Epidermal melanocyte (primary cell): ENCODE data around the gene ALLC.

Experiments
- DNase-seq: peaks from one replicate; pipeline ENCODE4 v3.0.0; 2011; ENCODE audit warnings: low spot score; ENCODE audit not compliant: insufficient read length

ALLC gene

GRCh38 chr2:3675687-3676086 is 17.7 kb downstream of the ALLC start:
- DNase-seq: no peak

DNA sequence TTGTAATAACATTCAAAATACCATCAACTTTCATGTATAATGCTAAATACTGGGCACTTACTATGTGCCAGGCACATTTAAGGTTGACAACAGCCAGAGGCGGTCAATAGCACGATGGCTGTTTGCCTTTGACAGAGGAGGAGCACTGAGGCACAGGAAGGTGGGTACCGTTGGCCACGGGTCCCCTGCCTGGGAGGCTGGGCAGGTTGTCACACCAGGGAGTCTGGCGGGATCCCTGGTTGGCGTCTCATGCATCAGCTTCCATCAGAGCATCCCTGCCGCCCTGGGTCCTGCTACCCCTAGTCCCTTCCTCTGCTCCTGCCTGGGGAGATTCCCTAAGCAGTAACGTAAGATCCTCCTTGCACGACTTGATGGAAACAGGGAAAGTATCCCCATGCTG is 19.4 kb downstream of the ALLC start:
- no peak for DNase-seq

DNA sequence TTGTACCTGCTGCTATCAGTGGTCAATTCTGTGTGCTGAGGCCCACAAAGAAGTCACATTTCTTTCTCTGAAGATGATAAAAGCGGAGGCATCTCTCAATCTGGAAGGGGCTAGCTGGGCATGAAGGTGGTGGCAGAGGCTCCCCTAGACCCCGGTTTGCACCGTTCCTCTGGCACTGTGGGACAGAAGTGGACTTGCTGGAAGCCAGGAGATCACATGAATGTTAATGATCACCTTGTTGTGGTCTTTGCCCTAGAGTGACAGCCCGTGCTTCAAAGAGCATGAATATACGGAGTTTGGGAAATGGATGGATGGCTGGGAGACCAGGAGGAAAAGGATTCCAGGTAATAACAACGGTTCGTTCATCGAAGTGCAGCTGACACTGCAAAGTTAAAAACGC is 20.2 kb downstream of the ALLC start:
- no peak for DNase-seq

GRCh38 chr2:3679180-3679579 is 21.2 kb downstream of the ALLC start:
- no peak for DNase-seq

DNA sequence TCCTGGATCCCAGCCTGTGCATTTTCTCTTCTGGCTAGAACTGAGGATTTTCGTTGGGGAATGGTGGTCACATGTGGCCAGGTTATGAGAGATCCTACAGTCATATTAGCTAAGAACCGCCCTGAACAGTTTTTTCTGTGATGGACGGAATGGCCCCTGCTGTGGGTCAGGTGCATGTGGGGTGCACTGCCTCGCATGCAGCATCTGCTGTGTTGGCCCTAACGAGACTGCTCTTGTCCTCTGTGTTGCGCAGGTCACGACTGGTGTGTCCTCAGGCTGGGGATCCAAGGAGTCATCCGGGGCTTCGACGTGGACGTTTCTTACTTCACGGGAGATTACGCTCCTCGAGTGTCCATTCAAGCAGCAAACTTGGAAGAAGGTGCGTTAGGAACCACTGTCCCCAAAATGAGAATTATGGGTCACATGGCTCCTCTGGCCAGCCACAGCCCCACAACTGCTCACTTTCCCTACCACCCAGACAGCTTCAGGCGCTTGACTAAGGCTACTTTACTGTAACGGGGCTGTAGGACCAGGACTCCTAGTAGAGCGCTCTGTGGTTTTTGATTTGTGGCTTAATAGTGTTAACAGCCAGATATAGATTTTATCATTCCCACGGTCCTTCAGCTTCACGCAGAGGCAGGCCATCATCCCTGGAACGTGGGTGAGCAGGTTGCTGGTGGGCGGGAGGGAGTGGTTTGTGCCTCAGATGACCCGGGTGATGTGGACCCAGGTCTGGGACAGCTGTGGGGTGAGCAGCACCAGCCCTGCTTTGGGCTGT is 21.8 kb downstream of the ALLC start:
- DNase-seq: no peak

GRCh38 chr2:3680548-3681345 is 22.7 kb downstream of the ALLC start:
- no peak for DNase-seq

- DNase-seq: no peak
These were observed 23.6 kb downstream of the ALLC start for GRCh38 chr2:3681625-3682024.

GRCh38 chr2:3682811-3683210 is 24.8 kb downstream of the ALLC start:
- no peak for DNase-seq

DNA sequence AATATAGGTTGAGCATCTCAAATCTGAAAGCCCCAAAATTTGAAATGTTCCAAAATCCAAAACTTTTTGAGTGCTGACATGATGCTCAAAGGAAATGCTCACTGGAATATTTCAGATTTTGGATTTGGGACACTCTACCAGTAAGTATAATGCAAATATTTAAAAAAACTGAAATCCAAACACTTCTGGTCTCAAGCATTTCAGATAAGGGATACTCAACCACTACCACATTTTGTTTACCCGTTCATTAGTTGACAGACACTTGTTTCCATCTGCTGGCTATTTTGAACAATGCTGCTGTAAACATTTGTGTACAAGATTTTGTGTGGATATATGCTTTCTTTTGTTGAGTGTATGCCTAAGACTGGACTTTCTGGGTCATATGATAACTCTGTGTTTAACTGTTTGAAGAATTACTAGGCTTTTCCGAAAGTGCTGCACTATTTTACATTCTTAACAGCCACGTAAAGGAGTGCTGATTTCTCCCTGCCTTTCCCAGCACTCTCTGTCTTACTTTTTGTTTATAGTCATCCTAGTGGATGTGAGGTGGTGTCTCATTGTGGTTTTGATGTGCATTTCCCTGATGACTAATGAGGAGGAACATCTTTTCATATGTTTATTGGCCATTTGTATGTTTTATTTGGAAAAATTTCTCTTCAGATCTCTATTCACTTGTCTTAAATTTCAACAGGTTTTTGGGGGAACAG is 25.9 kb downstream of the ALLC start:
- DNase-seq: no peak

DNA sequence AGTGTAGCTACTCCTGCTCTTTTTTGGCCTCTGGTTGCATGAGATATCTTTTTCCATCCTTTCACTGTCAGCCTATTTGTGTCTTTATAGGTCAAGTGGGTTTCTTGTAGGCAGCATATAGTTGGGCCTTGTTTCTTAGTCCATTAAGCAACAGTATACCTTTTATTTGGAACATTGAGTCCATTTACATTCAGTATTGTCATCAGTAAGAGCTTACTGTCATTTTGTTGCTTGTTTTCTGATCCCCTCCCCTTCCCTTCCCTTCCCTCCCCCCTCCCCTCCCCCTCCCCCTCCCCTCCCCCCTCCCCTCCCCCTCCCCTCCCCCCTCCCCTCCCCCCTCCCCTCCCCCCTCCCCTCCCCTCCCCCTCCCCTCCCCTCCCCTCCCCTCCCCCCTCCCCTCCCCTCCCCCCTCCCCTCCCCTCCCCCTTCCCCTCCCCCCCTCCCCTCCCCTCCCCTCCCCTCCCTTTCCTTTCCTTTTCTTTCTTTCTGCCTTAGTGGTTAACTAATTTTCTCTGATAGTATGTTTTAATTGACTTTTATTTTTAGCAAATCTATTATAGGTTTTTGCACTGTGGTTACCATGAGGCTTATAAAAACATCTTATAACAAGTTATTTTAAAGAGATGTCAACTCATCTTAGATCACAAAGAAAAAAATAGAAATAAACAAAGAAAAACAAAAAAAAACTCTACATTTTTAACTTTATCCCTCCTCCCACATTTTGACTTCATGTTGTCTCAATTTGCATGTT is 32.2 kb downstream of the ALLC start:
- DNase-seq: no peak

DNA sequence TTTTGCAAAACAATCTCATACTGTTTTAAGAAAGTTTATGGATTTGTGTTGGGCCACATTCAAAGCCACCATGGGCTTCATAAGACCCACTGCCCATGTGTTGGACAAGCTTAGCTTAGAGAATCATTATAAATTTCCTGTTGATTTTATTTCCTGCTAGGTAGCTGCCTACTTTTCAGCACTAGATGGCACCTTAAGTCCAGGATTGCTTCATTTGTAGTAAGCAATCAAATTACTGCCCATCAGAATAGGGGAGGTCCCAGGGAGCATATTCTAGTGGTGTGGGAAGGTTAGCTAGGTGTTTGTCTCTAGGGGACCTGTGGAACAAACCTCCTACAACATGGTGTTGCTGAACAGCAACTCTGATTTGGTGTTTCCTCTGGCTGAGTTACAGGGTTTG is 34.4 kb downstream of the ALLC start:
- no peak for DNase-seq

GRCh38 chr2:3696545-3696944 is 38.5 kb downstream of the ALLC start:
- no peak for DNase-seq

DNA sequence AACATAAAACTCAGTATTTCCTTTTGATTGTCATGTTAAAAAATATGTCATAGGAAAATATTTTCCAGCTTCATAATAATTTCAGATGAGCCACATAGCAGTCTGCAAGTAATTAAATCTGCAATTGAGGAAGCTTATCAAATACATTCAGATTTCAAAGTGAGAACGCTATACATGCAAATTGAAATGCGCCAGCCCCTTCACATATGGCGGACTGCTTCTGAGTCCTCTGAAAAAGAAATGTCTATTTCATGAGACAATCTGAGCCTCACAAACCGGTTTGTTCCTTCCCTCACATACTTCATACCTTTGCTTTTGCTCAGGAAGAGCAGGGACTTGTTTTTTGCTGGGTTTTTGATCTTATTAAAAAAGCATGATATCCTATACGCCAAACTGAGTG is 43.1 kb downstream of the ALLC start:
- DNase-seq: no peak

DNA sequence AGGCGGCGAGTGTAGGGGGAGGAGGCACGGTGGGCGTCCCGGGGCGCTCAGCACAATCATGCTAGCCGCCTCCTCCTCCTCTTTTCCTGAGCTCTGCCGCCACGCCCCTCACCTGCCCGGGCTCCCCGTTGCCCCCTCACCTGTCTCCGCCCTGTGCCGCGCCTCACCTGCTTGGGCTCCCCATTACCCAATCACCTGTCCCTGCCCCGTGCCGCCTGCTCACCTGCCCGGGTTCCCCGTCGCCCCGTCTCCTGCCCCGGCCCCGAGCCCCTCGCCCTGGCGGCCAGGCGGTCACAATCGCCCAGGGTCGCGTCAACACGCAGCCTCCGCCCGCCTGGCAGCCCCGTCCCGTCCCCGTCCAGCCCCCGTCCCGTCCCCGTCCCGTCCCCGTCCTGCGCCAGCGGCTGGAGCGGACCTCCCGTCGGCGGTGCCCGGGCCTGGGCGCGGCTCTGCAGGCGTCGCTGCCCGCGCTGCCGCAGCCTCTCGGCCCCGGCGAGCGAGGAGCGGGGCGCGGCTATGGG is 45.3 kb downstream of the ALLC start, which contains the start of gene DCDC2C:
TSS of gene DCDC2C (plus strand) at position 340 of the 521 bp plus-strand sequence. CDS start at position 517, 177 bp downstream.
- DNase-seq: no peak

GRCh38 chr2:3703757-3704355 is 45.9 kb downstream of the ALLC start:
- no peak for DNase-seq

DNA sequence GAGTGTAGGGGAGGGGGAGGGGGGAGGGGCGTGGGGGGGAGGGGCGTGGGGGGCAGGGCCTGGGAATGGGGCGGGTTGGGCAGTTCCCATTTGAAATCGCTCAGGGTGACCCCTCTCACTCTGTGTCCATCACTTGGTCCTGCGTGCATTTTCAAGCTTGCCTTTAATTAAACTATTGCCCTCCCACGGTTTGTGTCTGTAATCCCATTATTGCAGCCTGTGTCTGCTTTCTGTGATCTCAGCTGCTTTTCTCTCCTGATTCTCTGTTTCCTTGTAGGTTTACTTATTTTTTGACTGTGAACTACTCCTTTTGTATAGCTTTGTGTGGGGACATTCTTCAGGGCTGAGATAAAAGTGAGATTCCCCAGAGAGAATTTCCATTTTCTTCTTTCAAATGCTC is 46.7 kb downstream of the ALLC start:
- DNase-seq: no peak

DNA sequence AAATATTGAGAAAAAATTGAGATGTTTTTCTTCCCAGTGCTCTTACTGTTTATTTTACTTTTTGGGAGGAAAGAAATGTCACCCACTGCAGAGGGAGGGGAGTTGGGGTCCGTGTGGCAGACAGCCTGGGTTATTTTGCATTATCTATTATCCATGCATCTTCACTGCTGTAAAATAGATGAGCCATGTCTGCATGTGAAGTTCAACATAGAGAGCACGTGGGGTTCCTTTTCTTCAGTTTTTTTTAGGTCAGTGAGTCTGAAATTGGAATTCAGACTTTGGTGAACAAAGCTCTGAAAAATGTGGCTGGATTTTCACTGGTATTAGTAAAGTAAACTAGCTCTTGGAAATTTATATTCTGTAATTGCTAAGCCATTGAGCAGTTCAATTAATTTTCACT is 47.8 kb downstream of the ALLC start:
- no peak for DNase-seq

- DNase-seq: no peak
These were observed 48.9 kb downstream of the ALLC start for GRCh38 chr2:3706892-3707291.

- no peak for DNase-seq
These were observed 50.6 kb downstream of the ALLC start for GRCh38 chr2:3708576-3708975.

DNA sequence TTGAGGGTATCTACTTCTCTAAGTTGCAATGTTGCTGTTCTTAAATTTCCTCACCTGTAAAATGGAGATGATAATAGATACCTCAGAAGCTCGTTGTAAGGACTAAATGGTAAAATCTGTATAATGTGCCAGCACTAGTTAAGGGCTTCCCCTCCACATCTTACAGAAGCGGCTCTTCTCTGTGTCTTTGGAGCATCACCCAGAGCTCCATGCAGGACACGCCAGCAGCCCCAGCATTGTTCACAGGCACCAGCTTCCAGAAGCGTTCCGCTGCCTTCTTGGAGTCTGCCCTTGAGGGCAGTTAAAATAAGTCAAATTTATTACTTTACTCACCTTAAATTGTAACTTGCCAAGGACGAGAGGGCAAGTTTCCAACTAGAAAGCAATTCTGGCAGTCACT is 51.2 kb downstream of the ALLC start:
- DNase-seq: no peak

DNA sequence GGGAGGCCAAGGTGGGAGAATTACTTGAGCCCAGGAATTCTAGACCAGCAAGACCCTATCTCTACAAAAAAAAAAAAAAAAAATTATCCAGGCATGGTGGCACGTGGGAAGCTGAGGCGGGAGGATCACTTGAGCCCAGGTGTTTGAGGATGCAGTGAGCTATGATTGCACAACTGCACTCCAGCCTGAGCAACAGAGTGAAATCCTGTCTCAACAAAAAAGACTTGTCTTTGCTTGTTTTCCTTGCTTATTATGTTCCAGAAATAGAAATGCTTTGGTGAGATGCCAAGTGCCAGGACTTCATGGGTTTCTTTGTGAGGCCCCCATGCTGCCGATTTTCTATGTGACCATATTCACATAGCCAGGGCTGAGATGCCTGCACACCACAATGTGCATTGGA is 54.4 kb downstream of the ALLC start:
- no peak for DNase-seq
